Activated CD8-positive, alpha-beta memory T cell treated with anti-CD3 and anti-CD28 coated beads for 36 hours (primary cell): ENCODE measurements around the gene CSNK1G2. TPM values are rescaled to one million over a fixed set of nuclear protein-coding genes. Genes with fewer than 3 reads are reported as not detected.

Experiments used
- CTCF ChIA-PET: fragments of 350-600 bp; sonication (Branson Sonifier 250); formaldehyde crosslinking; loops from one replicate; lab custom pipeline; 2021; ENCODE audit warnings: antibody characterized with exemption; lab: Charles Lee
- POLR2A ChIA-PET: fragments of 350-600 bp; sonication (Branson Sonifier 250); formaldehyde crosslinking; loops from one replicate; lab custom pipeline; 2021; ENCODE audit warnings: antibody characterized with exemption; lab: Charles Lee
- total RNA-seq, 2 experiments: library from RNA; stranded (reverse); gene quantifications; one replicate each; pipeline ENCODE4 v1.2.3, GENCODE V29; 2021

The CSNK1G2 gene
- total RNA-seq, 2 experiments from 2014 or later, result 62.9 to 64.7 TPM

- ChIA-PET CTCF (interaction anchor here (1.1 kb wide), 1 partner anchor 8 kb away, joined by 3 read pairs; no protein-coding TSS in a partner anchor), POLR2A (no interaction called here)
These were observed 85.8 kb downstream of the CSNK1G2 start for GRCh38 chr19:2026770-2027169.

- ChIA-PET POLR2A (no interaction called here), CTCF (no interaction called here)
These were observed 86.4 kb downstream of the CSNK1G2 start for GRCh38 chr19:2027361-2027760.

Other genes with a start within 250 kb of the CSNK1G2 start
- gene ONECUT3, start 187.7 kb upstream of the CSNK1G2 start, total RNA-seq, result not detected
- gene ATP8B3, start 128.9 kb upstream of the CSNK1G2 start, total RNA-seq, result 1 to 10 TPM; 1.5 to 1.7 TPM
- gene REXO1, start 92.7 kb upstream of the CSNK1G2 start, total RNA-seq, result 10 to 100 TPM; 52.5 to 53.0 TPM
- gene KLF16, start 77.6 kb upstream of the CSNK1G2 start, total RNA-seq, result 10 to 100 TPM; 41.5 to 45.7 TPM
- 100 to 1,000 TPM; 117 to 125 TPM for gene ABHD17A, start 55.7 kb upstream of the CSNK1G2 start, total RNA-seq
- gene ADAT3, start 35.8 kb upstream of the CSNK1G2 start, total RNA-seq, result 1 to 10 TPM; 7.3 to 8.0 TPM
- 10 to 100 TPM; 43.6 to 48.6 TPM for gene SCAMP4, start 35.8 kb upstream of the CSNK1G2 start, total RNA-seq
- gene BTBD2, start 74.5 kb downstream of the CSNK1G2 start, total RNA-seq, result 10 to 100 TPM; 17.0 to 24.8 TPM
- 100 to 1,000 TPM; 164 to 171 TPM for gene MKNK2, start 110.1 kb downstream of the CSNK1G2 start, total RNA-seq
- gene MOB3A, start 155.2 kb downstream of the CSNK1G2 start, total RNA-seq, result 100 to 1,000 TPM; 173 to 181 TPM
- gene IZUMO4, start 155.7 kb downstream of the CSNK1G2 start, total RNA-seq, result 1 to 10 TPM; 7.5 to 8.5 TPM
- gene AP3D1, start 210.4 kb downstream of the CSNK1G2 start, total RNA-seq, result 100 to 1,000 TPM in 1 of 2 experiments, 10 to 100 TPM in 1; 94.2 to 103 TPM
- 10 to 100 TPM; 84.1 to 86.3 TPM for gene DOT1L, start 222.8 kb downstream of the CSNK1G2 start, total RNA-seq